ENCODE measurements around the gene SIVA1.

Gene SIVA1

DNA sequence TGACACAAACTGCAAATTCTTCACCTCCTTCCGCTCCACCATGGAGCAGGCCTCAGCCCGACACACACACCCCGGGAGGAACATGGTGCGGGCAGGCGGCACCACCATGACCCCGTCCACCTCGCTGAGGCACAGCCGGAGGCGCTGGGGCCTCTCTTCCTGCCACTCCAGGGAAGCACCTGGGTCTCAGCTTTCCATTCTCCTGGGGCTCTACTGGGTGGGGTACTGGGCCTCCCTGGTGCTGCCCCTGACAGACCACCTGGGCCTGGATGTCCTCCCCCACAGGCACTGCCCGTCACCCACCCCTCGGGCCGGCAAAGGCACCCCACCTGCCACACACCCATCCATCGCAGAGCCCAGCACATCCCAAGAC, 32.7 kb downstream of the SIVA1 start:
- DNase-seq = no peak

DNA sequence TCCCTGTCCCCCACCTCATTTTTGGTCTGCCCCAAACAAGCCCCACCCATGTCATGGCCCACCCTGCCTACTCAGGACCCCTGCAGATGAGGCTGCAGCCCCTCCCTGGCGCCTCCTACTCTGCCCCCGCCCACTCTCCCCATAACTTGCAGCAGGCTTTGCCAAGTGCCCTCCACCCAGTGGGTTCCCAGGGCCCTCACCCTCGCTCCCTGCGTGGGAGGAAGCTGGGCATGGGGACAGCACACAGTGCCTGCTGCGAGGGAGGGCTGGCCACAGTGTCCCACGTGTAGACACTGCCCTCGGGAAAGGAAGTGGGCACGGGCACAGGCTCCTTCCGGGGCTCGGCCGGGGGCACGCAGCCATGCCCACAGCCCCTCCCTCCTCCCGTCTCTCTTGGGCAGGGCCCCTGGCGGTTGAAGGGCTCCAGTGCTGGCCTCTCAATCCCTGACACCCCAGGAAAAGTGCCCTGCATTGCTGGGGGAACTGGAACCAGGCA, 33.2 kb downstream of the SIVA1 start:
- DNase-seq = no peak

GRCh38 chr14:104786726-104787675, 34.1 kb downstream of the SIVA1 start:
- no peak for DNase-seq

DNA sequence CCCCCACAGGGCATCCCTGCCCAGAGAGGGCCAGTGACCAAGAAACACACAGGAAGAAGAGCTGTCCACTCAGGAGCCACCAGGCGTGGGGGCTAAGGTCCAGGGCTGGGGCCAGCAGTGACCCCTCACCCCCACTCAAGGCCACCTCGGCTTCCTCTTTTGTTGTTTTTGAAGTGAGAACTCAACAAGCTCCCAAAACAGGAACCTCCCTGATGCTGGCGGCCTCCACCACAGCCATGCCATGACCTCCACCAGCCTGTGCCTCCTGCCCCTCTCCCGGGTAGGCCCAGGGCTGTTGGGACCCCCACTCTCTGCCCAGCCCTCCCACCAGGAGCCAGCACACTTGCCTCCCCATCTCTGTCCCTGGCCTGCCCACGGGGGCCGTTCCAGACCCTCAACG, 34.8 kb downstream of the SIVA1 start:
- peak; percentile 11 to 44 for DNase-seq

DNA sequence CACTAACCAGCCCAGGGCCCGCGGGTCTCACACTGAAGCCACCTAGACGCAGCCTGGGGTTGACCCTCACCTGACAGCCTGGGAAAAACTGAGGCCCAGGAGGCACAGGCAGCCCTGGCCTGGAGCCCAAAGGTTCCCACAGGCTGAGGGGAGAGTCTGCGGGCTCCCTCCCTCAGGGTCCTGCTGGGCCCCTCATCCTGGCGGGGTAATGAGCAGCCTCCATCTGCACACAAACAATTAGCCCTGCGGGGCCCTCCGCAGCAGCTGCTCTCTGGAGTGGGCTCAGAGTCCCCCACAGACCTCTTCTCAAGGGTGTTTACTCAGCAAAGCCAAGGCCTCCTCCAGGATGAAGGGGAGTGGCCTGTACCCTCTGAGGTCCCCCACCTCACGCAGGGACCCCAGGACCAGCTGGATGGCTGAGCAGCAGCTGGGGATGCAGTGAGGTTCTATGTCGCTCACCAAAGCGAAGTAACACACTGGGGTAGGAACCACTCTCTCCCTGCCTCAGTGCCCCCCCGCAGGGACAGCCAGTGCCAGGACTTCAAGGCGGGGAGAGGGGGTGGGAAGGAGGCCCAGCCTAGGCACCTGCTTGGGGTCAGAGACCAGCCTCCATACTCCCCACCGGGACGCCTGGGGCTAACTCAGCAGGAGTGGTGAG, 35.3 kb downstream of the SIVA1 start:
- no peak for DNase-seq

GRCh38 chr14:104788873-104789663, 36.1 kb downstream of the SIVA1 start:
- no peak for DNase-seq

- no peak for DNase-seq
Observed at GRCh38 chr14:104789752-104790743, 37.1 kb downstream of the SIVA1 start.

DNA sequence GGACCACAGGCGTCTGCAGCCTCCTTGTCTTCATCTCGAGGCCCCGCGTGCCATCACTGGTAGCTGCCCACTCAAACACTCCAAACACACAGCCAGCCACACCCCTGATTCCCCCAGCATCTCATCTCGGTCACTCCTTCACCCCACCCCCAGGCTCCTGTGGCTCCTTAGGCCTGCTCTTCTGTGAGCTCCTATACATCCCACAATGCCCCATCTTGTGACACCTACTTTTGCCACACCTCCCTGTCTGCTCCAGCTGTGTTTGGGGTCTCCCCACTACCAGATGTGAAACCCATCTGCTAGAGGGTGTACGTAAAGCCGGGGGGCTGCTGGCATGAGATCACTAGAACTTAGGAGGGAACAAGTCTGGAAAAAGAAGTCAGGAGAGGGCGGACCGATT, 38.5 kb downstream of the SIVA1 start:
- DNase-seq = no peak

- DNase-seq = no peak
Observed at GRCh38 chr14:104792101-104792884, 39.3 kb downstream of the SIVA1 start.

DNA sequence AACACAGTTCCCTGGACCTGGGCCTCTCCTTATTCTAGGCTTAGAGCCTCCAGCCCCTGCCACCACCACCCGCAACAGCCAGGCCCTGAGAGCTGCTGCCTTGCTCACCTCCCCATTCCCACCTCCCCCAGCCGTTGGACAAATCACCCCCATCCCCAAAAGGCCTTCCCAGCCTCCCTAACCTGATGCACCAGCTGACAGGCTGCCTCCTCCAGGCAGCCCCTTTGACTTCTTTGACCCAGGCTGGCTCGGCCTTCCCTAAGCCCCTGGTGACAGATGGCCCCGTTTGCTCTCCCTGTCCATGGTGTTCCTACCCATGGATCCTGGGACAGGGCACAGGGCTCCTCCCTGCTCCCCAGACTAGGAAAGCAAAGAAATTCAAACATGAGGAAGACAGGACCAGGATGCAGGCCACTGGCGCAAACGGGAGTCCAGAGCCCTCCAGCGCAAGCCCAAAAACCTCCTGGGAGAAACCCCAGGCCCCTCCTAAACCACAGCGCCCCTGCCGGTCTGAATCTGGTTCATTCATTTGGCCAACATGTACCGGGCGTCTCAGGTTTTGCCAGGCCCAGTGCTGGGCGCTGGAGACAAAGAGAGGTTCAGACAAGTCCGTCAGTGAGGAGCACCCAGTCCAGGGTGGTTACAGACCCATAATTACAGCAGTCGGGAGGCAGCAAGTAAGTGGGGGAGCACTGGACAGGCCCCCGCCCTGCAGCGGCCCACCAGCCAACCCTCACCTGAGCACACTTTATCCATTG, 40.2 kb downstream of the SIVA1 start:
- no peak for DNase-seq

DNA sequence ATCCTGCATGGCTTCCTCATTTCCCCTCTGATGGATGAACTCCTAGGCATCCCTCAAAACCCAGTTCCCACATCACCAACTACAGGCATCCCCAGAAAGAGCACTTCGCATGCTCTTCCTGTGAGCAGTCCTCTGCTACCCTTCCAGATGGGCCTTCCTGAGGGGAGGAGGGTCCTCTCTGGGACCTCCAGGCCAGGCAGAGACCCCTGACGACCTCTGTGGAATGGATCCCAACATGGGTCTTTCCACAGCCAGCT, 40.7 kb downstream of the SIVA1 start:
- no peak for DNase-seq

- DNase-seq = no peak
Observed at GRCh38 chr14:104794099-104794498, 41.2 kb downstream of the SIVA1 start.

GRCh38 chr14:104794631-104794992, 41.7 kb downstream of the SIVA1 start:
- DNase-seq = no peak

- DNase-seq = no peak
Observed at GRCh38 chr14:104794993-104795780, 42.2 kb downstream of the SIVA1 start, which contains the start of gene AKT1. TSS of gene AKT1 (minus strand) at chr14:104795748. CDS start at chr14:104792643, 3,105 bp downstream.

- no peak for DNase-seq
Observed at GRCh38 chr14:104795781-104796686, 43.1 kb downstream of the SIVA1 start.

DNA sequence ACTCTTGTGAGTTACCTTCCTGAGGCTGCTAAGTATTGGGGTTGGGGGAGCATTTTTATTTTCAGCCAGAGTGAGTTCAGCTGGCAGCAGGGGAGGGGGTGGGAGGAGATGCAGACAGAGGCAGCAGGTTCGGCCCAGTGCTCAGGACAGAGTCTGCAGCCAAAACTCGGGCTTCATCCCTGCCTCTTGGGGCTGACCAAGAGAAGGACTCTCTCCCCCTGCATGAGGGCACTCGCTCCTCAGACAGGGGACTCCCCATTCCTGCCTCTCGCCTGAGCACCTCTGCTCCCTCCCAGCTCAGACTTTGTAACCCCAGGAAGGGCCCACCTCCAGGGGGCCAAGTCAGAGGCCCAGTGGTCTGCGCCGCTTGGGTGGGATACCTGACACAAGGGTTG, 43.7 kb downstream of the SIVA1 start:
- DNase-seq = no peak

DNA sequence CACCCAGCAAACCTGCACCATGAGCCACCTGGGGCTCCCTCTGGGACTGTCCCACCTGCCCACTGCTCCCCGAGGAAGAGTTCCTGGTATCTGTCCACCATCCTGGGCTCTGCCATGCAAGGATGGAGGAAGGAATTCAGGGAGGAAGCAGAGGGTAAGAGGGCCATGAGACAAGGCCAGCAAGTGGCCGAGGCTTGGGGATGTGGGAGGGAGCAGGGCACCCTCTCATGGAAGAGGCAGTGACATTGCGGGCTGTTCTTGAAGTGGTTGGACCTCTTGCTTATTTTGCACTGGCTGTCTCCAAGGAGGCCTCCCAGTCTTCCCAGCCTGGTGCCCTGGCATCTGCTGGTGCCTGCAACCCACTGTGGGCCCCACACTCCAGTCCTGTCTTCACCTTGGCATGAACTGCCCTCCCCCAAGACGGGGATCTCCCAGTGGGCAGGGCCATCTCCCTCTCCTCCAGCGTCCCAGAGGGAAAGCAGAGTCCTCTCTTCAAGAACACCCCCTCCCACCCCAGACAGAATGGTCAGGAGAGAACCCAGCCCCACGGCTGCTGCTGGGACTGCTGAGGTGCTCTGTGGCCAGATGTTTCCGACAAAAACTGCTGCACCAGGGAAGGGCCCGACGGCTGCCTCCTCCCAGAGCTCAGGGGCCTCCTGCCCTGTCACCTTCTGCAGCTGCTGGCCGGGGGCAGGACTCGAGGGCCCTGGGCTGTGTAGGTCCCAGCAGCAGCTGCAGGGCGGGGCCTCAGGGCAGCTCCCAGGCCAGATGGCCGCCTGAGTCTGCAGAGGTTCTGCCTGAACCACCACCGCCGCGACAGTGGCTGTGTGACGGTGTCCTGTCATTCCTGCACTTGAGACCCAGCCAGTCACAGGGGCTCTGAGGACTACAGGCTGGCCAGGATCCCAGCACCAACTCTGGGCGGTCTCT, 44.4 kb downstream of the SIVA1 start:
- DNase-seq = no peak
